Smooth muscle cell (in vitro differentiated cells): ENCODE data around the gene IGF2R. TPM values are rescaled to one million over a fixed set of nuclear protein-coding genes. Genes with fewer than 3 reads are reported as not detected.

Experiments
- DNase-seq: peaks from one replicate; lab custom pipeline; 2025; ENCODE audit not compliant: unreplicated experiment; lab: John Stamatoyannopoulos, UW
- H2AFZ ChIP-seq: fragments of 200-600 bp; sonication (generic); 2 replicates; pipeline ENCODE4 v1.6.0; 2016; ENCODE audit warnings: antibody characterized with exemption, low read depth, mild to moderate bottlenecking
- H3F3A ChIP-seq: fragments of 200-600 bp; sonication (generic); 2 replicates; pipeline ENCODE4 v1.6.0; 2017; ENCODE audit warnings: antibody characterized with exemption, low read depth
- H3K27ac ChIP-seq: fragments of 200-600 bp; sonication (generic); 2 replicates; pipeline ENCODE4 v1.5.1; 2016; ENCODE audit warnings: low read depth, mild to moderate bottlenecking
- H3K27me3 ChIP-seq: fragments of 200-600 bp; sonication (generic); 2 replicates; pipeline ENCODE4 v1.6.1; 2016; ENCODE audit warnings: low read depth, mild to moderate bottlenecking
- H3K36me3 ChIP-seq: fragments of 200-600 bp; sonication (generic); 2 replicates; pipeline ENCODE4 v1.5.1; 2016; ENCODE audit warnings: low read depth
- H3K4me1 ChIP-seq: fragments of 200-600 bp; sonication (generic); 2 replicates; pipeline ENCODE4 v1.5.1; 2016; ENCODE audit warnings: low read depth
- H3K4me2 ChIP-seq: fragments of 200-600 bp; sonication (generic); 2 replicates; pipeline ENCODE4 v1.6.0; 2016; ENCODE audit warnings: mild to moderate bottlenecking
- H3K4me3 ChIP-seq: fragments of 200-600 bp; sonication (generic); 2 replicates; pipeline ENCODE4 v1.5.1; 2016; ENCODE audit warnings: mild to moderate bottlenecking
- H3K79me2 ChIP-seq: fragments of 200-600 bp; sonication (generic); 2 replicates; pipeline ENCODE4 v1.6.0; 2016; ENCODE audit warnings: low read depth, mild to moderate bottlenecking
- H3K9ac ChIP-seq: fragments of 200-600 bp; sonication (generic); 2 replicates; pipeline ENCODE4 v1.6.0; 2016; ENCODE audit warnings: low read depth
- H3K9me3 ChIP-seq: fragments of 200-600 bp; sonication (generic); replicated peaks from 2 replicates; pipeline ENCODE4 v1.5.1; 2016; ENCODE audit warnings: low read depth
- H4K20me1 ChIP-seq: fragments of 200-600 bp; sonication (generic); 2 replicates; pipeline ENCODE4 v1.6.0; 2016; ENCODE audit warnings: low read depth
- CTCF ChIP-seq: fragments of 200-600 bp; sonication (generic); IDR thresholded peaks from 2 replicates; pipeline ENCODE4 v1.5.1; 2017; ENCODE audit warnings: borderline replicate concordance, mild to moderate bottlenecking, antibody characterized with exemption; ENCODE audit not compliant: insufficient read depth, poor library complexity, severe bottlenecking
- WGBS: methylation state at CpG from one replicate; pipeline ENCODE4 v1.1.7; 2016; ENCODE audit warnings: low lambda C conversion rate; 5-methylcytosine and 5-hydroxymethylcytosine counted together
- polyA plus RNA-seq: library from polyadenylated mRNA; unstranded; fragments of >200 nt; fragmentation: Nextera tagmentation; extraction: Ambion mirVana; gene quantifications from 2 replicates; pipeline ENCODE4 v1.2.1, GENCODE V29; 2016
- total RNA-seq: library from RNA; depleted of rRNA; stranded (reverse); fragments of >200 nt; gene quantifications from 2 replicates; pipeline ENCODE4 v1.2.3, GENCODE V29; 2014

Gene IGF2R
- total and polyA plus RNA-seq, 2 experiments from 2014 or later, result 44.7 to 77.4 TPM

GRCh38 chr6:160071805-160072690 lies 103.2 kb downstream of the IGF2R start:
- no peaks in the 10 kb centered on the region for H3K79me2 ChIP-seq
- H3K9me3 ChIP-seq, result no peaks in the 10 kb centered on the region
- no peak overlapping the region for H3K27ac ChIP-seq
- TF ChIP-seq CTCF, result peak; percentile 17
- H3F3A ChIP-seq, result no peaks in the 10 kb centered on the region
- no peaks in the 10 kb centered on the region for H3K4me1 ChIP-seq
- DNase-seq, result no peak
- no peaks in the 10 kb centered on the region for H3K36me3 ChIP-seq
- H3K27me3 ChIP-seq, result no peaks in the 10 kb centered on the region
- H4K20me1 ChIP-seq, result no peaks in the 10 kb centered on the region
- H3K4me2 ChIP-seq, result no peak overlapping the region
- 92% methylated on average over 11 of the region's 11 CpGs for WGBS
- H2AFZ ChIP-seq, result no peak overlapping the region
- H3K4me3 ChIP-seq, result no peak overlapping the region
- H3K9ac ChIP-seq, result no peak overlapping the region

- H3K27me3 ChIP-seq, result no peaks in the 10 kb centered on the region
- H3K27ac ChIP-seq, result no peak overlapping the region
- no peaks in the 10 kb centered on the region for H3K4me1 ChIP-seq
- no peaks in the 10 kb centered on the region for H3K36me3 ChIP-seq
- DNase-seq, result no peak
- no peaks in the 10 kb centered on the region for H3K79me2 ChIP-seq
- H3K9ac ChIP-seq, result no peak overlapping the region
- H4K20me1 ChIP-seq, result no peaks in the 10 kb centered on the region
- H3K9me3 ChIP-seq, result no peaks in the 10 kb centered on the region
- H3F3A ChIP-seq, result no peaks in the 10 kb centered on the region
- no peak overlapping the region for H3K4me2 ChIP-seq
- TF ChIP-seq CTCF, result no peak
- H2AFZ ChIP-seq, result no peak overlapping the region
- H3K4me3 ChIP-seq, result no peak overlapping the region
- 98% methylated on average over 9 of the region's 9 CpGs for WGBS
Measured at GRCh38 chr6:160073272-160073671, 104.4 kb downstream of the IGF2R start.

GRCh38 chr6:160076009-160076408 lies 107.1 kb downstream of the IGF2R start:
- WGBS, result 98% methylated on average over 5 of the region's 5 CpGs
- H3K9ac ChIP-seq, result no peak overlapping the region
- no peak for DNase-seq
- no peaks in the 10 kb centered on the region for H3K79me2 ChIP-seq
- H3K9me3 ChIP-seq, result no peaks in the 10 kb centered on the region
- no peaks in the 10 kb centered on the region for H3K27me3 ChIP-seq
- H3K36me3 ChIP-seq, result peaks cover 10% of the 10 kb centered on the region
- no peak for TF ChIP-seq CTCF
- H4K20me1 ChIP-seq, result no peaks in the 10 kb centered on the region
- no peak overlapping the region for H3K27ac ChIP-seq
- H3K4me3 ChIP-seq, result no peak overlapping the region
- H3F3A ChIP-seq, result no peaks in the 10 kb centered on the region
- H3K4me1 ChIP-seq, result no peaks in the 10 kb centered on the region
- no peak overlapping the region for H2AFZ ChIP-seq
- H3K4me2 ChIP-seq, result no peak overlapping the region

- Histone ChIP-seq H3K9ac (no peak overlapping the region), H3K27ac (no peak overlapping the region), H3K27me3 (no peaks in the 10 kb centered on the region), H3K4me1 (no peaks in the 10 kb centered on the region), H3F3A (no peaks in the 10 kb centered on the region), H3K36me3 (peaks cover 15% of the 10 kb centered on the region), H3K4me3 (no peak overlapping the region), H4K20me1 (no peaks in the 10 kb centered on the region), H3K9me3 (no peaks in the 10 kb centered on the region), H3K4me2 (no peak overlapping the region), H3K79me2 (no peaks in the 10 kb centered on the region), H2AFZ (no peak overlapping the region)
- WGBS, result 95% methylated on average over 5 of the region's 5 CpGs
- DNase-seq, result no peak
- no peak for TF ChIP-seq CTCF
Measured at GRCh38 chr6:160077024-160077423, 108.1 kb downstream of the IGF2R start.
